ENCODE measurements around the gene ADIPOR2.

The ADIPOR2 gene

DNA sequence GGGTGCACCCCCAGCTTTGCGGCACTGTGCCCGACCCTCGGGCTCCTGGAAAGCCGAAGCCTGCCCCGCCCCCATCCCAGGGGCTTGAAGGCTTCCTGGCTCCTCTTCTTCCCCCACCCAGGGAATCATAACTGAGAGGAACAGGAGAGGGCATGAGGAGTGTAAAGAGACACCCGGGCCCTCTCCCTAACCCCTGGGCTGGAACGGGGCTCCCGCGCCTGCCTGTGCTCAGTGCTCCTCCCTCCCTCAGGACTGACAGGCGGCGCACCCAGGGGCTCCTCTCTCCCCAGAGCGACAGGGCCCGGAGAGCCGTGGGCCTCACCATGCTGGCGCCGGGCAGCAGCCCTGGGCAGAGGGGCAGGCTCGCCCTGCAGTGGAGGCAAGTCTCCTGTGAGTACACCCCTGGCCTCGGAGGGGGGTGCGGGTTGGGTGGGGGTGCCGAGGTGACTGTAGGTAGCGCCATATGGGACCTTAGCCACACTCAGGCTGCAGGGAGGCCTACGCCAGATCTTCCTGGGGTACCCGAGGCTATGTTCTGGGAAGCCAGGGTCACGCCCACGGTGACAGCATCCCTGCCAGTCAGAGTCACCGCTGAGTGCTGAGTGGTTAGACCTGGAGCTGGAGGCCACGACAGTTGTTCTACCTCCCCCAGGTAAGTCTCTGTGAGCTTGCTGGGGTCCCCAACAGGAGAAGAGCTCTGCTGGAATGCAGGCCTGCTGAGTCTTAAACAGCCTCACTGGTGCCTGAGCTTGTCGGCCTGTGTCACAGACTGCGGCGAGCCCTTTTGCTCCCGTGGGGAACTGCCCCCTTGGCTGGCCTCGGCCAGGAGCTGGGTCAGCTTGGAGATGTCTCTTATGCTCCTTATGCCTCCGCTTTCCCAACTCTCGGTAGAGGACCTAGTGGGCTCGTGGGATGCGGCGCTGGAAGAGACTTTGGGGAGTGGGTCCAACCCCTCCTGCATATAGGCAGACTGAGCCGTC lies 137.2 kb downstream of the ADIPOR2 start:
- no peaks in the 10 kb centered on the region for H3K4me1 ChIP-seq (ENCODE audit: insufficient read depth, low read length)
- H3K9me3 ChIP-seq (ENCODE audit: insufficient read depth, low read length, severe bottlenecking): no peaks in the 10 kb centered on the region
- H3K27me3 ChIP-seq (ENCODE audit: insufficient read depth, low read length, poor library complexity): peaks cover 8% of the 10 kb centered on the region
- no peaks in the 10 kb centered on the region for H3K79me2 ChIP-seq (ENCODE audit: insufficient read depth, low read length)
- H3K4me2 ChIP-seq (ENCODE audit: insufficient read depth, low read length): no peak overlapping the region
- ATAC-seq (ENCODE audit: insufficient read depth, low read depth) (no peak), DNase-seq (no peak)
- no peaks in the 10 kb centered on the region for H3K36me3 ChIP-seq (ENCODE audit: insufficient read depth, low read length)
- H3K9ac ChIP-seq (ENCODE audit: low read depth, low read length): no peak overlapping the region
- H4K20me1 ChIP-seq (ENCODE audit: insufficient read depth, low read length): no peaks in the 10 kb centered on the region
- TF ChIP-seq, protein P1, sequence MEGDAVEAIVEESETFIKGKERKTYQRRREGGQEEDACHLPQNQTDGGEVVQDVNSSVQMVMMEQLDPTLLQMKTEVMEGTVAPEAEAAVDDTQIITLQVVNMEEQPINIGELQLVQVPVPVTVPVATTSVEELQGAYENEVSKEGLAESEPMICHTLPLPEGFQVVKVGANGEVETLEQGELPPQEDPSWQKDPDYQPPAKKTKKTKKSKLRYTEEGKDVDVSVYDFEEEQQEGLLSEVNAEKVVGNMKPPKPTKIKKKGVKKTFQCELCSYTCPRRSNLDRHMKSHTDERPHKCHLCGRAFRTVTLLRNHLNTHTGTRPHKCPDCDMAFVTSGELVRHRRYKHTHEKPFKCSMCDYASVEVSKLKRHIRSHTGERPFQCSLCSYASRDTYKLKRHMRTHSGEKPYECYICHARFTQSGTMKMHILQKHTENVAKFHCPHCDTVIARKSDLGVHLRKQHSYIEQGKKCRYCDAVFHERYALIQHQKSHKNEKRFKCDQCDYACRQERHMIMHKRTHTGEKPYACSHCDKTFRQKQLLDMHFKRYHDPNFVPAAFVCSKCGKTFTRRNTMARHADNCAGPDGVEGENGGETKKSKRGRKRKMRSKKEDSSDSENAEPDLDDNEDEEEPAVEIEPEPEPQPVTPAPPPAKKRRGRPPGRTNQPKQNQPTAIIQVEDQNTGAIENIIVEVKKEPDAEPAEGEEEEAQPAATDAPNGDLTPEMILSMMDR (IDR thresholded peaks at IDR 0.05; ENCODE audit: borderline replicate concordance, extremely low read depth, low read length, poor library complexity, severe bottlenecking): no peak
- TF ChIP-seq EZH2 (IDR thresholded peaks at IDR 0.05; ENCODE audit: borderline replicate concordance, low read depth, low read length, severe bottlenecking): no peak
- H3K4me3 ChIP-seq (ENCODE audit: low read depth in 1 of 2, low read length in 2 of 2): no peak overlapping the region
- H2AFZ ChIP-seq (ENCODE audit: low read depth, low read length): no peak overlapping the region
- H3K27ac ChIP-seq (ENCODE audit: low read length): no peak overlapping the region

DNA sequence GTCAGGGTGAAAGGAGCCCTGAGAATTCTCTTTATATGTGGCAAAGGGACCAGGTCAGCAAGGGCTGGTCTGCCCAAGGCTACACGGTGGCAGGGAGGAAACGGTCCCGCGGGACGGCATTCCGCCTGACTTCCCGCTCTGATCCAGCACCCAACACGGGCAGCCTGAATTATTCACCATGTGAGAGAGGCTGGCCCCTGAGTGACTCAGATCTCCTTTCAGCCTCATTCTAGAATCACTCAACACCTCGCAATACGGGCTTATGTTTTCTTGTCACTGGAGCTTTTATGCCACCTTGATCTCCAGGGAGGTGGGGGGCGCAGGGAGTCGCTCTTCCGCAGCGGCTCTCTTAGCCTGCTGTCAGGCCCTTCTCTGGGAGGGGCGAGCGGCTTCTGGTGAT lies 138.0 kb downstream of the ADIPOR2 start:
- Histone ChIP-seq H3K9ac (ENCODE audit: low read depth, low read length) (no peak overlapping the region), H4K20me1 (ENCODE audit: insufficient read depth, low read length) (no peaks in the 10 kb centered on the region), H3K4me3 (ENCODE audit: low read depth in 1 of 2, low read length in 2 of 2) (no peak overlapping the region), H3K4me2 (ENCODE audit: insufficient read depth, low read length) (no peak overlapping the region), H3K27me3 (ENCODE audit: insufficient read depth, low read length, poor library complexity) (peaks cover 2% of the 10 kb centered on the region), H3K9me3 (ENCODE audit: insufficient read depth, low read length, severe bottlenecking) (no peaks in the 10 kb centered on the region), H3K4me1 (ENCODE audit: insufficient read depth, low read length) (no peaks in the 10 kb centered on the region), H3K79me2 (ENCODE audit: insufficient read depth, low read length) (no peaks in the 10 kb centered on the region), H2AFZ (ENCODE audit: low read depth, low read length) (no peak overlapping the region), H3K27ac (ENCODE audit: low read length) (no peak overlapping the region), H3K36me3 (ENCODE audit: insufficient read depth, low read length) (no peaks in the 10 kb centered on the region)
- DNase-seq: no peak
- ATAC-seq (ENCODE audit: insufficient read depth, low read depth): no peak
- TF ChIP-seq, protein P1 (IDR thresholded peaks at IDR 0.05; ENCODE audit: borderline replicate concordance, extremely low read depth, low read length, poor library complexity, severe bottlenecking): no peak
- TF ChIP-seq EZH2 (IDR thresholded peaks at IDR 0.05; ENCODE audit: borderline replicate concordance, low read depth, low read length, severe bottlenecking): no peak

DNA sequence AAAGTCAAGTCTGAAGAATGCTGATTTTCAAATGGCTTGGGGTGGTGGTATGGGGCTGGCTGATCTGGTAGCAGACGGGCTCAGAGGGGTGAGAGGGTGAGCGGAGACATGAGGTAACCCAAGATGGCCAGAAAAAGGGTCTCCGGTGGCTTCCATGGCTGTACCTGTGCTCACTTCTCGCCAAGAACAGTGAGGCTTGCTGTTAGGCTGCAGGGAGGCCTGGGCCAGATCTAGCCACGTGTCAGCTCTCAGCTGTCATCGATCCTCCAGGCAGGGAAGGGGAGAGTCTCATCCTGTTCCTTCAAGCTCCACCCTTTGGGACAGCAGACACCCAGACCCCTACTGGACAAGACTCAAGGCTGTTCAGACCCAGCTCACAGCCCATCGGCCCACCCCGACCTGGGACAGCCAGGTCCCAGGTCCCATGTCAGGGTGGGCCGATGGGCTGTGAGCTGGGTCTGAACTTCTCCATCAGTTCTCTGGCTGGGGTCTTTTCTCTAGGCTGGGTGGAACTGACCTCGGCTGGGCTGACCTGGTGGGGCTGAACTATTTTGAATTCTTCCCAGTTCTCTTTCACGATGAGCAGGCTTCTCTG lies 138.5 kb downstream of the ADIPOR2 start:
- Histone ChIP-seq H3K27me3 (ENCODE audit: insufficient read depth, low read length, poor library complexity) (no peaks in the 10 kb centered on the region), H3K9me3 (ENCODE audit: insufficient read depth, low read length, severe bottlenecking) (no peaks in the 10 kb centered on the region), H3K4me2 (ENCODE audit: insufficient read depth, low read length) (no peak overlapping the region), H3K79me2 (ENCODE audit: insufficient read depth, low read length) (no peaks in the 10 kb centered on the region), H2AFZ (ENCODE audit: low read depth, low read length) (no peak overlapping the region), H3K4me3 (ENCODE audit: low read depth in 1 of 2, low read length in 2 of 2) (no peak overlapping the region), H3K27ac (ENCODE audit: low read length) (no peak overlapping the region), H3K9ac (ENCODE audit: low read depth, low read length) (no peak overlapping the region), H3K4me1 (ENCODE audit: insufficient read depth, low read length) (no peaks in the 10 kb centered on the region), H4K20me1 (ENCODE audit: insufficient read depth, low read length) (no peaks in the 10 kb centered on the region), H3K36me3 (ENCODE audit: insufficient read depth, low read length) (no peaks in the 10 kb centered on the region)
- TF ChIP-seq, protein P1 (IDR thresholded peaks at IDR 0.05; ENCODE audit: borderline replicate concordance, extremely low read depth, low read length, poor library complexity, severe bottlenecking): no peak
- TF ChIP-seq EZH2 (IDR thresholded peaks at IDR 0.05; ENCODE audit: borderline replicate concordance, low read depth, low read length, severe bottlenecking): no peak
- ATAC-seq (ENCODE audit: insufficient read depth, low read depth): no peak
- no peak for DNase-seq

All from DND-41 (cell line).